GM19468 (cell line): ENCODE results near the gene SLC13A1.
"Not testable (repeated sequence)": the region's sequence is repeated elsewhere in the genome, so short reads cannot be mapped to it uniquely, and the experiment has no call there.

Experiments
- ATAC-seq: cut with Tn5 transposase; IDR thresholded peaks from one replicate; pipeline ENCODE4 v1.9.1; 2021; ENCODE audit warnings: mild to moderate bottlenecking, moderate library complexity, moderate number of reproducible peaks; ENCODE audit not compliant: unreplicated experiment; ENCODE audit errors: extremely low read depth

SLC13A1 gene

GRCh38 chr7:123199883-123200282, at the start of gene SLC13A1:
SLC13A1 (minus strand) TSS chr7:123199969; CDS start chr7:123199946, 23 bp downstream.
- no peak for ATAC-seq

- no peak for ATAC-seq
Observed at GRCh38 chr7:123244768-123245167, 45.0 kb upstream of the SLC13A1 start.

GRCh38 chr7:123242467-123243092, 42.8 kb upstream of the SLC13A1 start:
- no peak for ATAC-seq

- ATAC-seq: no peak
Observed at GRCh38 chr7:123241809-123242208, 42.0 kb upstream of the SLC13A1 start.

GRCh38 chr7:123231021-123232000, 31.5 kb upstream of the SLC13A1 start:
- no peak for ATAC-seq

GRCh38 chr7:123230603-123231002, 30.8 kb upstream of the SLC13A1 start:
- ATAC-seq: no peak

- no peak for ATAC-seq
Observed at GRCh38 chr7:123230147-123230546, 30.4 kb upstream of the SLC13A1 start.

GRCh38 chr7:123229426-123229825, 29.7 kb upstream of the SLC13A1 start:
- no peak for ATAC-seq

- not testable (repeated sequence) for ATAC-seq
Observed at GRCh38 chr7:123227666-123228065, 27.9 kb upstream of the SLC13A1 start.

- ATAC-seq: no peak
Observed at GRCh38 chr7:123220396-123220795, 20.6 kb upstream of the SLC13A1 start.

GRCh38 chr7:123218866-123219265, 19.1 kb upstream of the SLC13A1 start:
- no peak for ATAC-seq

- no peak for ATAC-seq
Observed at GRCh38 chr7:123216825-123217224, 17.1 kb upstream of the SLC13A1 start.

GRCh38 chr7:123215350-123215749, 15.6 kb upstream of the SLC13A1 start:
- no peak for ATAC-seq

- no peak for ATAC-seq
Observed at GRCh38 chr7:123211545-123211944, 11.8 kb upstream of the SLC13A1 start.

GRCh38 chr7:123210986-123211385, 11.2 kb upstream of the SLC13A1 start:
- ATAC-seq: no peak

GRCh38 chr7:123209786-123210185, 10.0 kb upstream of the SLC13A1 start:
- ATAC-seq: no peak

- ATAC-seq: no peak
Observed at GRCh38 chr7:123208793-123209192, 9.0 kb upstream of the SLC13A1 start.

GRCh38 chr7:123204206-123204835, 4.6 kb upstream of the SLC13A1 start:
- ATAC-seq: no peak

- ATAC-seq: no peak
Observed at GRCh38 chr7:123201901-123202300, 2.1 kb upstream of the SLC13A1 start.

- no peak for ATAC-seq
Observed at GRCh38 chr7:123198668-123199652, 809 bp downstream of the SLC13A1 start.
